Endothelial cell of umbilical vein (primary cell): ENCODE measurements around the gene CARD19. TPM values are rescaled to one million over a fixed set of nuclear protein-coding genes. Genes with fewer than 3 reads are reported as not detected.

Experiments used
- BruUV-seq: library from RNA; stranded (reverse); fragments of 400-500 nt; replicated peaks from 2 replicates; lab custom pipeline; 2021; lab: Mats Ljungman, UMichigan
- CTCF ChIA-PET: fragments of 300-600, 350-600 bp; sonication (Branson Sonifier 250); formaldehyde crosslinking; loops from one replicate; lab custom pipeline; 2021; ENCODE audit warnings: antibody characterized with exemption, inconsistent platforms; lab: Charles Lee
- POLR2A ChIA-PET: fragments of 300-600, 350-600 bp; sonication (Branson Sonifier 250); formaldehyde crosslinking; loops from one replicate; lab custom pipeline; 2021; ENCODE audit warnings: antibody characterized with exemption, inconsistent platforms; lab: Charles Lee
- DNase-seq: peaks from one replicate; pipeline ENCODE4 v3.0.0-alpha.2; 2011; ENCODE audit warnings: low read depth, low spot score
- FAIRE-seq: peaks from 2 replicates; lab custom pipeline; 2011; peaks lifted over from hg19 to GRCh38; lab: Jason Lieb, UNC
- H2AFZ ChIP-seq: 2 replicates; pipeline ENCODE4 v1.6.0; 2012; ENCODE audit warnings: low read depth, low read length, control low read depth, inconsistent platforms
- H3K27ac ChIP-seq: 2 replicates; pipeline ENCODE4 v1.5.1; 2011; ENCODE audit warnings: low read depth, mild to moderate bottlenecking, control low read depth, low read length, moderate library complexity; ENCODE audit not compliant: insufficient read depth
- H3K27me3 ChIP-seq, 2 experiments: 2 replicates each; pipeline versions ENCODE4 v1.6.0 to v1.6.1; 2011; ENCODE audit warnings: low read length in 2 of 2, mixed read lengths in 1 of 2; ENCODE audit not compliant: control insufficient read depth in 2 of 2, insufficient read depth in 2 of 2
- H3K36me3 ChIP-seq, 2 experiments: 2 replicates in 1 of 2; 3 replicates in 1 of 2; pipeline ENCODE4 v1.5.1; 2011; ENCODE audit warnings: low read length in 2 of 2, mild to moderate bottlenecking in 1 of 2, moderate library complexity in 1 of 2; ENCODE audit not compliant: control insufficient read depth in 2 of 2, insufficient read depth in 2 of 2; ENCODE audit errors: extremely low read depth in 1 of 2
- H3K4me1 ChIP-seq: 3 replicates; pipeline ENCODE4 v1.5.1; 2011; ENCODE audit warnings: mild to moderate bottlenecking, low read length; ENCODE audit not compliant: control insufficient read depth, insufficient read depth; ENCODE audit errors: extremely low read depth
- H3K4me2 ChIP-seq: 2 replicates; pipeline ENCODE4 v1.6.1; 2011; ENCODE audit warnings: low read length, control low read depth, mixed read lengths; ENCODE audit not compliant: insufficient read depth
- H3K4me3 ChIP-seq, 3 experiments: fragments of 200-600 bp in 1 of 3; sonication (generic), shearing (Covaris generic) in 1 of 3; replicated peaks in 1 of 3; 2 replicates each; pipeline ENCODE4 v1.5.1; 2011 to 2016; ENCODE audit warnings: control low read depth in 3 of 3, low read length in 3 of 3, mild to moderate bottlenecking in 2 of 3, inconsistent platforms in 1 of 3, low read depth in 1 of 3, moderate library complexity in 1 of 3; ENCODE audit not compliant: insufficient read depth in 1 of 3
- H3K79me2 ChIP-seq: 2 replicates; pipeline ENCODE4 v1.6.0; 2012; ENCODE audit warnings: low read length, inconsistent platforms; ENCODE audit not compliant: control insufficient read depth, insufficient read depth
- H3K9ac ChIP-seq: replicated peaks from 2 replicates; pipeline ENCODE3; 2011; ENCODE audit warnings: low read length, control low read depth; ENCODE audit not compliant: insufficient read depth; ENCODE audit errors: extremely low read depth
- H3K9me1 ChIP-seq: replicated peaks from 3 replicates; pipeline ENCODE4 v1.6.0; 2011; ENCODE audit warnings: mild to moderate bottlenecking, low read length; ENCODE audit not compliant: control insufficient read depth, insufficient read depth; ENCODE audit errors: extremely low read depth
- H3K9me3 ChIP-seq: replicated peaks from 2 replicates; pipeline ENCODE4 v1.5.1; 2012; ENCODE audit warnings: low read length, inconsistent platforms; ENCODE audit not compliant: control insufficient read depth, insufficient read depth
- H4K20me1 ChIP-seq: replicated peaks from 2 replicates; pipeline ENCODE3; 2011; ENCODE audit warnings: mild to moderate bottlenecking, low read length; ENCODE audit not compliant: control insufficient read depth, insufficient read depth; ENCODE audit errors: extremely low read depth
- CTCF ChIP-seq, 2 donors: IDR thresholded peaks; 1 replicate in 1 of 2; 2 replicates in 1 of 2; pipeline ENCODE4 v1.5.1; 2011; ENCODE audit warnings: low read length in 2 of 2, mild to moderate bottlenecking in 2 of 2, moderate library complexity in 2 of 2, control low read depth in 1 of 2, inconsistent platforms in 1 of 2, low read depth in 1 of 2; ENCODE audit not compliant: insufficient read depth in 1 of 2; ENCODE audit errors: extremely low read depth in 1 of 2
- EZH2 ChIP-seq: IDR thresholded peaks from 2 replicates; pipeline ENCODE4 v1.6.1; 2012; ENCODE audit warnings: borderline replicate concordance, low read depth, mild to moderate bottlenecking, moderate library complexity, low read length, inconsistent platforms; ENCODE audit not compliant: severe bottlenecking
- FOS ChIP-seq: IDR thresholded peaks from 2 replicates; pipeline ENCODE4 v1.6.1; 2011; ENCODE audit warnings: mild to moderate bottlenecking, low read length, moderate library complexity, borderline replicate concordance; ENCODE audit not compliant: insufficient read depth
- GATA2 ChIP-seq: IDR thresholded peaks from 2 replicates; pipeline ENCODE4 v1.7.0; 2011; ENCODE audit warnings: low read depth, mild to moderate bottlenecking, moderate library complexity, mixed read lengths, low read length; ENCODE audit not compliant: insufficient read length, insufficient read depth
- JUN ChIP-seq: IDR thresholded peaks from 2 replicates; pipeline ENCODE4 v1.6.1; 2011; ENCODE audit warnings: borderline replicate concordance, low read depth; ENCODE audit not compliant: insufficient read length, insufficient read depth
- MAX ChIP-seq: IDR thresholded peaks from 2 replicates; pipeline ENCODE4 v1.6.1; 2011; ENCODE audit not compliant: insufficient read depth, insufficient read length
- MYC ChIP-seq: IDR thresholded peaks from one replicate; pipeline ENCODE4 v1.6.1; 2011; ENCODE audit warnings: mild to moderate bottlenecking, low read depth, low read length
- POLR2A ChIP-seq: IDR thresholded peaks from 2 replicates; pipeline ENCODE4 v1.6.1; 2012; ENCODE audit warnings: low read depth, mild to moderate bottlenecking, control low read depth, low read length
- POLR2AphosphoS5 ChIP-seq: IDR thresholded peaks from 2 replicates; pipeline ENCODE4 v1.6.1; 2012; ENCODE audit warnings: low read depth, mild to moderate bottlenecking, control low read depth, low read length, moderate library complexity; ENCODE audit not compliant: insufficient read depth
- dilution Hi-C: fragments of 300-500 bp; cut with MboI; formaldehyde crosslinking; loops from one replicate; pipeline ENCODE4 v1.15.0; 2019; ENCODE audit warnings: low sequenced_read_pairs; ENCODE audit not compliant: extremely low pct_ligation_motif_present
- intact Hi-C: fragments of 100-400 bp; cut with micrococcal nuclease; formaldehyde crosslinking; loops from one replicate; pipeline ENCODE4 v1.10.0; 2022
- polyA plus RNA-seq, 4 experiments: library from polyadenylated mRNA; depleted of rRNA in 3 of 4; stranded (reverse) in 3 of 4; unstranded in 1 of 4; fragments of >200 nt; gene quantifications; 2 replicates each; pipeline versions ENCODE4 v1.2.1 to v1.2.3, GENCODE V29; 2011 to 2012; ENCODE audit warnings: missing spikeins in 1 of 4
- total RNA-seq: library from RNA; stranded (reverse); gene quantifications from 2 replicates; pipeline ENCODE4 v1.2.3, GENCODE V29; 2021

The CARD19 gene
- total and polyA plus RNA-seq, 2 donors (not counting 3 experiments of a cell fraction or from before 2014, with no cell fraction given): 45.7 to 148 TPM

- no peak overlapping the region for H3K9ac ChIP-seq
- no peak overlapping the region for H2AFZ ChIP-seq
- H3K4me1 ChIP-seq: no peaks in the 10 kb centered on the region
- H3K9me3 ChIP-seq: no peaks in the 10 kb centered on the region
- intact Hi-C loops (no loop called here), dilution Hi-C loops (no loop called here)
- no TSS peak for BruUV-seq
- ChIA-PET CTCF (no interaction called here), POLR2A (no interaction called here)
- no peaks in the 10 kb centered on the region for H3K79me2 ChIP-seq
- H3K27me3 ChIP-seq: no peaks in the 10 kb centered on the region
- H3K36me3 ChIP-seq: no peaks in the 10 kb centered on the region
- H3K4me3 ChIP-seq: no peak overlapping the region
- DNase-seq (no peak), FAIRE-seq (no peak)
- no peak overlapping the region for H3K27ac ChIP-seq
- TF ChIP-seq JUN (no peak), GATA2 (no peak), POLR2AphosphoS5 (no peak), MYC (no peak), POLR2A (no peak), EZH2 (no peak), MAX (no peak), FOS (no peak), CTCF (IDR thresholded peaks at IDR 0.05; ENCODE audit: extremely low read depth in 1 of 2, insufficient read depth in 1 of 2, low read depth in 1 of 2, low read length in 2 of 2) (no peak)
- H4K20me1 ChIP-seq: no peaks in the 10 kb centered on the region
- H3K4me2 ChIP-seq: no peak overlapping the region
- H3K9me1 ChIP-seq: no peaks in the 10 kb centered on the region
Measured at GRCh38 chr9:93077811-93078210, 18.2 kb upstream of the CARD19 start.
